Measurements from ENCODE around the gene ARMC2.
"Not testable (repeated sequence)": the region's sequence is repeated elsewhere in the genome, so short reads cannot be mapped to it uniquely, and the experiment has no call there.

The ARMC2 gene, protein sequence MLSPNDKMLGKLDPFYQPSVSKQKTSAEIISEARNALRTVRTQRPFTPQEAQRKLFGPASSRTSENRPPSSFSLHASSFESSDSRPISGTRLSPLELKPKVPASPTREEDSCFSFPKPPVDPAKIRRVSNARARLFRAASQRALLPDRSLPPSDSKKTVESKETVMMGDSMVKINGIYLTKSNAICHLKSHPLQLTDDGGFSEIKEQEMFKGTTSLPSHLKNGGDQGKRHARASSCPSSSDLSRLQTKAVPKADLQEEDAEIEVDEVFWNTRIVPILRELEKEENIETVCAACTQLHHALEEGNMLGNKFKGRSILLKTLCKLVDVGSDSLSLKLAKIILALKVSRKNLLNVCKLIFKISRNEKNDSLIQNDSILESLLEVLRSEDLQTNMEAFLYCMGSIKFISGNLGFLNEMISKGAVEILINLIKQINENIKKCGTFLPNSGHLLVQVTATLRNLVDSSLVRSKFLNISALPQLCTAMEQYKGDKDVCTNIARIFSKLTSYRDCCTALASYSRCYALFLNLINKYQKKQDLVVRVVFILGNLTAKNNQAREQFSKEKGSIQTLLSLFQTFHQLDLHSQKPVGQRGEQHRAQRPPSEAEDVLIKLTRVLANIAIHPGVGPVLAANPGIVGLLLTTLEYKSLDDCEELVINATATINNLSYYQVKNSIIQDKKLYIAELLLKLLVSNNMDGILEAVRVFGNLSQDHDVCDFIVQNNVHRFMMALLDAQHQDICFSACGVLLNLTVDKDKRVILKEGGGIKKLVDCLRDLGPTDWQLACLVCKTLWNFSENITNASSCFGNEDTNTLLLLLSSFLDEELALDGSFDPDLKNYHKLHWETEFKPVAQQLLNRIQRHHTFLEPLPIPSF

DNA sequence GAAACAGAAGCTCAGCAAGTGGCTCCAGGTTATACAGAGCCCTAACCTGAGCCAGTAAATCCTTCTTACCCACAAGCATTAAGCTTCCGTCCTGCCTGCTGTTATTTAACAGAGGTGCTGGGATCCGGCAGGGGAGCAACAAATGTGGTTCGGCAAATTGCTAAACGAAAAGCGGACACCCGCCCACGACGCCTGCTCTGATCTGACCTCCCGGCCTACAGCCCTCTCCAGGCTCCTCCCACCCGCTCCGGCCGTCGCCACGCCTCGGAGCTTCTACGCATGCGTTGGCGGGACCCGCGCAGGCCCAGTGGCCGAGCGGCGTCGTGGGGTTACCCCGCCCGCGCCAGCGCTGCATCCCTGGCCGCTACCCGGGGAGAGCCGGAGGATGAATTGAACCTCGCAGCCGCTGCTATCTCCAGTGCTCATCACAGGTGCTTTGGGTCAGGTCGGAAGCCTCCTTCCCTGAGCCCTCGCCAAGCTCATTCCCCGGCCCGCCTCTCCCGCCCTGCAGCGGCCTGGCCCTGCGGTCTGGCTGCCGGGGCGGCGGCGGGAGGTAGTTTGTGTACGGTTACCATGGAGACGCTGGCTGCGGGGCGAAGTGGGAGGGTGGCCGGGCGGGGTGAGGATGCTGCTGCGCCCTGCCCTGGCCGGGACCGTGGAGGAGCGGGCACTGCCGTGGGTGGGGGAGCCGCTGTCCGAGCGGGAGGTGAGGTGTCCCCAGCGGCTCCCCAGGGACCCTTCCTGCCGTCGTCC lies at the start of gene ARMC2:
Gene ARMC2 (plus strand): TSS at position 307 of the 753 bp plus-strand sequence. CDS start 5,846 bp downstream, outside the sequence.
- DNase-seq, result peak; percentile 86

DNA sequence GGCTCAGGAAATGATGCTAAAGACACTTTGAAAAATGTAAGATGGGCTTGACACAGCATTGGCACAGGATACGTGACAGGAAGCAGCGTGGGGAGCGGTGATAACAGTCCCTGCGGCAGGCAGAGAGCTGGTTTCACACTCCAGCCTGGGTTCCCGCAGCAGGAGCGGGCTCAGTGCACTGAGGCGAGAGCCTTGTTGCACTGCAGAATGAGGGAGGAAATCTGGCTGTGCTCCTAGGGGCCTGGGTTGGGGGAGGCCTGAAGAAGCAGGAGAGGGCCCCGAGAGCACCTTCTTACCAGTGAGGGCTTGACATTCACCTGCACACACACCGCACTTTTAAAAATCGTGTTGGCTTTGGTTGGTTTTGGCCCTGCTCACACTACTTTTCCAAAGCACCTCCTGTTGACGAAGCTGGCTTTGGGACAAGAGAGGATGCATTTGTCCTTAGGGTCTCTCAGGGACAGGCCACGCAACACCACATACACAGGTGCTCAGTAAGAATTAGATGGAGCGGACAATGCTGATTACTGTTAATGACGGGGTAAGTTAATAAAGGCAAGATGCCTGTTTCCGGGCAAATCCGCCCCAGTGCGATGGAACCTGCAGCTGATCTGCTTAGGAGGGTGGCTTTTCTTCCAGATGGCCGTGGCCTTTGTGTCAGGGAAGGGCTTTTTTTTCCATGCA lies 49.4 kb upstream of the ARMC2 start:
- peak; percentile 38 for DNase-seq

DNA sequence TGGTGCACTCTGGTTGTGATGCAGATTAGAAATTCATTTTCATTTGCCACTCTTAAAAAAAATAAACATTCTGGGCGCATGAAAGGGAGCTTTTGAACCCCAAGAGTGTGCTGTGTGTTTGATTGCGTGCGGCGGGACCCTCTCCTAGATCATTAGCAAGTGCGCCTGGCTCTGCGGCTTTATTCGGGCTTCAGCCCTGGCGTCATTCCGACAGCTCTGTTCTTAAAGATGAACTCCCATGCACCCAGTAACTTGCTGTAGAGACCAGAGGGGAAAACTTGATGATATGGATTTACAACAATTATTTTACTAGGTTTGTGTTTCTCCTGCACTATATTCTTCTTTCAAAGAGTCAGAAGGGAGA lies 48.9 kb upstream of the ARMC2 start:
- no peak for DNase-seq

DNA sequence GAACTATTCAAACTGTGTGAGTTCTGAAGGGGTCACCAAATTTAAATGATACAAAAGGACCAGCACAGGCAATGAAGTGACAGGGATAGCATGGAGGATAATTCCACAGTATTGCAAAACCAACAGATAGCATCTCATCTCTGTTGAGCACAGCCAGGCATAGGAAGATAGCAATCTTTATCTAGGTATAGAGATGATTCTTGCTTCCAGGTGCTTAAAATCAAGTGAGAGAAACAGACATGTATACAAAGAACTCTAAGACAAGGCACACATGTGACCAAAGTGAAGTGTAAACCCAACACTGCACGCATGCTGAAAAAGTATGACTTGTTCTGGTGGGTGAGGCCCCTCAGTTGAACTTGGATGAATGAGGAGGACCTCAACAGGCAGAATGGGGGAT lies 48.4 kb upstream of the ARMC2 start:
- no peak for DNase-seq

DNA sequence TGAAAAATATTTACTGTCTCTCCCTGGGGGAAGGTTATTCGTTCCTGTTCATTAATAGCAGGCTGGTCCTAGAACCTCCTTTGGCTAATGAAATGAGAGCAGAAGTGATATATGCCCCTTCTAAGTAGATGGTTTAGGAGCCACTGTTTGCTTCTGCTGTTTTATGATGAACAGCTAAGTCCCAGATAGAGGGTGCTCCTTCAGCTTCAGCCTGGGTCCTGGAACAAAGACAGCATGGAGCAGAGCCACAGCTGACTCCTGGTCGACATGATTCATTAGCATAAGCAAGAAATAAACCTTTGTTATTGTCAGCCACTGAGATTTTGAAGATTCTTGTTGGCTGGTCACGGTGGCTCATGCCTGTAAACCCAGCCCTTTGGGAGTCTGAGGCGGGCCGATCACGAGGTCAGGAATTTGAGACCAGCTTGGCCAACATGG lies 47.8 kb upstream of the ARMC2 start:
- no peak for DNase-seq

DNA sequence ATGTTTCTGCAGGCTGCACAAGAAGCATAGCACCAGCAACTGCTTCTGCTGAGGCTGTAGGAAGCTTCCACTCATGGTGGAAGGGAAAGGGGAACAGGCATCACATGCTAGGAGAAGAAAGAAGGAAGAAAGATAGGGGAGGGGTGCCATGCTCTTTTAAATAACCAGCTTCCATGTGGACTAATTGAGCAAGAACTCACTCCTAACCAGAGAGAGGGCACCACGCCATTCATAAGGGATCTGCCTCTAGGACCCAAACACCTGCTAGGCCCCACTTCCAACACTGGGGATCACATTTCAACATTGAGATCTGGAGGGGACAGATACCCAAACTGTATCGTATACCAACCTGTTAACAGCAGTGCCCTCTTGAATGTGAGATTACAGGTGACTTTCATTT lies 46.9 kb upstream of the ARMC2 start:
- no peak for DNase-seq

DNA sequence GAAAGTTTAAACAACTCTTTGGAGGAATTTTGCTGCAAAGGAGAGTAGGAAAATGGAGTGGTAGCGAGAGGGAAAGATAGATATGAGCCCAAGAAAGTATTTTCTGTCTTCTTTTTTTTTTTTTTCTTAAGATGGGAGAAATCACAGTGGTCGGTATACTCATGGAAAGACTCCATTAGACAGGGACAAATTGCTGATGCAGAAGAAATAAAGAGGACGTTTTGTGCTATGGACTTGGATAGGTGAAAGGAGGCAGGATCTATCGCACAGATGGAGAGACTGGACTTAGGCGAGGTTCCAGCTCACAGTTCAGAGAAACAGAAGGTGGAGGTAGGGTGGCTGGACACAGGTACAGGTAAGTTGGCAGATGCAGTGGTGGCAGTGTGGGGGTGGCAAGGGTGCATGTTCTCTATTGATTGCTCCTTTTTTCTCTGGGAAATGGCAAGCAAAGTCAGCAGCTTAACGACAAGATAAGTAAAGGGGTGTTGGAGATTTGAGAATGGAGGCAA lies 44.2 kb upstream of the ARMC2 start:
- DNase-seq, result no peak

DNA sequence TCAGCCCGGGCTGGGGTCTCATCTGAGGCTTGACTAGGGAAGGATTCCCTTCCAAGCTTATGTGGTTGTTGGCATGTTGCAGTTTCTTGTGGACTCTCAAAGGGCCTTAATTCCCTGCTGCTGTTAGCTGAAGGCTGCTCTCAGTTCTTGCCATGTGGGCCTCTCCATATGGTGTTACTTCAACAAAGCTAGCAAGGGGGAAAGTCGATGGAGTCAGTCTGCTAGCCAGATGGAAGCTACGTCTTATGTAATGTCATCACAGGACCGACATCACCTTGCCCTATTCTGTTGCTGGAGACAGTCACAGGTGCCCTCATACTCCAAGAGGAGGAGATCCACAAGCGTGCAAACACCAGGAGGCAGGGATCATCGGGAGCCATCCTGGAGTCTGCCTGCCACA lies 43.3 kb upstream of the ARMC2 start:
- DNase-seq, result no peak

DNA sequence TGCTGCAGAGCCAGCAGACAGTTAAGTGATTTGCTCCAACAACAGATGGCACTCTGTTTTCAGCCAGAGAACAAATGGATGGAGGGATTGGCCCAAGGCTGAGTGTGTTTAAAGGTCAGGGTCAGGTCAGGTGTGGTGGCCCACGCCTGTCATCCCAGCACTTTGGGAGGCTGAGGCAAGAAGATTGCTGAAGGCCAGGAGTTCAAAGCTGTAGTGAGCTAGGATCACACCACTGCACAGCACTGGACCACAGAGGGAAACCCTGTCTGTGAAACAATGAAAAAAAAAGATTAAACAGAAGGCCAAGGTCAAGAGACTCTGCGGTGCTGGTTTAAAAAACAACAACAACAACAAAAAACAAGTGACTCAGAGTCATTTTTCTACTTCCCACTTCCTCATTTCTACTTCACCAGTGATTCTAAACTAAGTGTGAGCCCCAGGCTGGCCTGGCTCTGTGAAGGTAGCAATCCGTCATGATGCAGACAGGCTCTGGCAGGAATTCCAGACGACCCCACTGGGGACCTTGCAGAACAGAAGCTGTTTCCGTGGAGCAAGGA lies 42.5 kb upstream of the ARMC2 start:
- DNase-seq, result no peak

DNA sequence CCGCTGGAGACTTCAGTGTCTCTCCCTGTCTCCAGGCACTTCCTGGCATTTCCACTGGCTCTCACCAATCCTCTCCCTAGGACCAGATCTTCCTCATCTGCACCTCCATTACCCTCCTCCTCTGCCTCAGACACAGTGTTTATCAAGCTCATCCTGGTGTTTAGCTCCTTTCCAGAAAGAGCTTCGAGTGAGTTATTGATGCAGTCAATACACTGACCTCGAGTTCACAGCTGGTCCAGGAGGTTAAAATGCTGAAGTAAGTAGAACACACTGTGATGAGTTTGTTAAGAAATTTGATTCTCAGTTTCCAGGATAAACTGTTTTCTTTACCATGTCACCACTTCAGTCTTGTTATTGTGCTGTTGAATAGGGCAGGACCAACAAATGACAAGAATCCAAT lies 42.1 kb upstream of the ARMC2 start:
- DNase-seq, result no peak

DNA sequence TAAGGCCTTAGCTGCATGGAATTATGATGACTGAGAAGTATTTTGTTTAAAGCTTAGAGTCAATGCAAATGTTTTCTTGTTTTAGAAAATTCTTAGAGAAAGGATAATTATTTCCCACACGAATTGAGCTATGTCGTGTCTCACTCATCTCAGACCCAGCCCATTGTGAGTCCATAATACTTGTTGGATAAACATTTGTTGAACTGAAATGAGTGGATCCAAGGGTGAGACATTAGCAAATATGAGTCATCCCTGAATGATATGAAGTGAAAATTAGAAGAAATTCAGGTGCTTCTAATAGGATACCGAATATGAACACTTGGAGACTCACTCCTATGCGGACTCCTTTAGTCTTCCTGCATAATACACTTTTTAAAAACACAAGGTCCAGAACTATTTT lies 41.6 kb upstream of the ARMC2 start:
- DNase-seq, result no peak

DNA sequence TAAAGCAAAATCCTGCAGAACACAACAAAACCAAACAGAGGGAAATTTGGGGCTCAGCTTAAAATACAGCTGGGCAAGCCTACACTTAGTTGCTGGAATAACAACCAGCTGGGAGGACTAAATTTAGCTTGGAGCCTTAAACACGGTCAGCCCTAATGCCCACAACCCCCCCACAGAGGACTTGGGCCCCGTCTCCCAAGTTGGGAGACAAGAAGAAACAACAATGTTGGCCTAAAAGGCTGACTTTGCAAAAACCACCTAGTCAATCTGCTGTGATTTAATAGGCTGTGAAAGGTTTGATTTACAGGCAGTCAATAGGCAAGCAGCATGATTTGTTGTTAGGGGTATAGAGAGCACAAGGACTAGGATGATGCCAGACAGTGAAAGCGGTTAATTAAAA lies 40.3 kb upstream of the ARMC2 start:
- DNase-seq, result no peak

DNA sequence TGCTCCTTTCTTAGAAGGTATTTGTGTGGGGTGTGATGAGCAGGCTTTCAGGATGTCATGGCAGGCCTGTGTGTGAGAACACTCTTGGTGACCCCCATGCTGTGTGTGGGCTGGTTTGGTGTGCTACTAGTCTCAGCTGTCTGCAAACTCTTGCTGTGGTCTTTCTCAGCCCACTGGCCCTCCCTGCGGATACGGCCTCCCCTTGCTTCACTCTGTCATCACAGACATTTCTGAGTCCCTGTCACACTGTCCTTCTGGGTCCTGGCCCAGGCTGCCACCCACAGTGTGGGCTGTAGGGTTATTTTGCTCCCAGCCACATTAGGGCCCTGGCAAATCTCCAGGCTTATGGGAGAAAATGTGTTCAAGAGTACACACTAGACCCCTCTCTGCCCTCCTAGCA lies 39.0 kb upstream of the ARMC2 start:
- DNase-seq, result no peak

DNA sequence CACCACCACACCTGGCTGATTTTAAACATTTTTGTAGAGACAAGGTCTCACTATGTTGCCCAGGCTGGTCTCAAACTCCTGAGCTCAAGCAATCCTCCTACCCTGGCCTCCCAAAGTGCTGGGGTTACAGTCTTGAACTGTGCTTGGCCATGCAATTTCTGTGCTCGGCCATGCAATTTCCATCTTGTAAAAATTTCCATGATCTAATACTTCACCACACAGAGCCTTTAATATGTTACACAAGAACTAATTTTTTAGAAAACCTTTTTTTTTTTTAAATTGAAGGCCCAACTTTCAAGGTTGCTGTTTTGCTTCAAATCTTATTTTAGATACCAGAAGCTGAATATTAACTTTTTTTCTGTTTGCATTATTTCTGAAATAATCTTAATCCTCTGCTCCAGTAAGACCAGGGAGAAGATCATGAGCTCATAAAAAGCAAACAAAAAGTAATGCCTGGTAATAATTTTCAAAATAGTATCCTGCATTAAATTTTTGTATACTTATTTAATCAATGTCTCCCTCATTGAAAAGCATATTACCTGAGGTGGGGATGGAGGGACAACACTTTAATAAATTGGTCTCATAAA lies 38.1 kb upstream of the ARMC2 start:
- DNase-seq, result no peak

DNA sequence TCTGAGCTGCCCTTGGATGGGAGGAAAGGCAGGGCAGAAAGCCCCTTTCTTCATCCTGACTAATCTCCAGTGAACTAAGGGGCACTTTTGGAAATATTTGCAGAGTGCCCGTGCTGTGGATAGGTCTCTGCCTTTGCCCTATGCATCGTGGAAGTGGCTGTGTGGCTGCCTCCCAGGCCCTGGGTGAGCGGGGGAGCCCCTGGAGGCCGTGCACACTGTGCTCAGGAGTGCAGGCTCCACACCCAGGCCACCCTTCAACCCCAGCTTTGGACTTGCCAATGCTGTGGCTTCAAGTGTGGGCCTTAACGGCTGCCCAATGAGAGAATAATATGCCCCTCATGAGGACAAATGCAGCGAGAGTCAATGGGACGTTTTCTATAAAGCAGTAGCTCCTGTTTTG lies 36.7 kb upstream of the ARMC2 start:
- no peak for DNase-seq

DNA sequence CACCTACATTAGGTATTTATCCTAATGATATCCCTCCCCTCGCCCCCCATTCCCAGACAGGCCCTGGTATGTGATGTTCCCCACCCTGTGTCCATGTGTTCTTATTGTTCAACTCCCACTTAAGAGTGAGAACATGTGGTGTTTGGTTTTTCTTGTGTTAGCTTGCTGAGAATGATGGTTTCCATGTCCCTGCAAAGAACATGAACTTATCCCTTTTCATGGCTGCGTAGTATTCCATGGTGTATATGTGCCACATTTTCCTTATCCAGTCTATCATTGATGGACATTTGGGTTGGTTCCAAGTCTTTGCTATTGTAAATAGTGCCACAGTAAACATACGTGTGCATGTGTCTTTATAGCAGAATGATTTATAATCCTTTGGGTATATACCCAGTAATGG lies 35.0 kb upstream of the ARMC2 start:
- DNase-seq, result not testable (repeated sequence)

DNA sequence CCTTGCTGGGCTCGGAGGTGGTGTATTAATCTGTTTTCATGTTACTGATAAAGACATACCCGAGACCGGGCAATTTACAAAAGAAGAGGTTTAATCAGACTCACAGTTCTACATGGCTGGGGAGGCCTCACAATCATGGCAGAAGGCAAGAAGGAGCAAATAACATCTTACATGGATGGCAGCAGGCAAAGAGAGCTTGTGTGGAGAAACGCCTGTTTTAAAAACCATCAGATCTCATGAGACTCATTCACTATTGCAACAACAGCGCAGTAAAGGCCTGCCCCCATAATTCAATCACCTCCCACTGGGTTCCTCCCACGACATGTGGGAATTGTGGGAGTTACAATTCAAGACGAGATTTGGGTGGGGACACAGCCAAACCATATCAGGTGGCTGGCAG lies 30.9 kb upstream of the ARMC2 start:
- DNase-seq, result not testable (repeated sequence)

DNA sequence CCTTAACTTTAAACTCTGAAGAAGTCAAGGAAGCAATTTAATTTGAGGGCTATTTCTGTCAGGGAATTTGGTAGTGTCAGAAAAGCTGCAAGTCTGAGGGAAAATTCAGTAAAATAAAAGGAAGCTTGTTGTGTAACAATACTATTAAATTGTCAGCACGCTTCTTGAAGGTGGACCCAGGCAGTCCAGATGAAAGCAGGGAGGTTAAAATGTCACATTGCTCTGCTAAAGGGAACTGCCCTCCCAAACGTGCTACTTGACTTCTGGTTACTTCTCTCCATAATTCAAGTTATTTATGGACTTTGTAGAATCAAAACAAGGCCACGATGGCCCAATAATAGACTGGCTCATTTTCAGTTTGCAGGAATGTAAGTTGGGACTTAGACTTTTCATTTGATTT lies 28.2 kb upstream of the ARMC2 start:
- DNase-seq, result no peak

DNA sequence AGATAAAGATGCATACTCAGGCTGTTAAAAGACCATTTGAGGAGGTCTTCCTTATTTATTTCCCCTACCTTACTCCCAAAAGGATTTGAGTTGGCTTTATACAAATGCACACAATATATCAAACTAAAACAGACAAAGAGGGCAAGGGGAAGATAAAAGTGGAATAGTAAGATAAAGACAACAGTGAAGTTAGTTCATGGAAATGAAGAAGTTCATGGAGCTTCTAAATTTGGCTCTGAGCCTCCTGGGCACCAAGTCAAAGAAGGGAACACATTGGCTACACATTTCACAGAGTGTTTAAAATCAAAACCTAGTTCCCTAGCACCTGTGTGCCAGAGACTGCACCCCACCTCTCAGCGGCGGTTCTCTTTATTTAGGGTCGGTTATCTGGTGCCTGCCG lies 25.8 kb upstream of the ARMC2 start:
- DNase-seq, result no peak

DNA sequence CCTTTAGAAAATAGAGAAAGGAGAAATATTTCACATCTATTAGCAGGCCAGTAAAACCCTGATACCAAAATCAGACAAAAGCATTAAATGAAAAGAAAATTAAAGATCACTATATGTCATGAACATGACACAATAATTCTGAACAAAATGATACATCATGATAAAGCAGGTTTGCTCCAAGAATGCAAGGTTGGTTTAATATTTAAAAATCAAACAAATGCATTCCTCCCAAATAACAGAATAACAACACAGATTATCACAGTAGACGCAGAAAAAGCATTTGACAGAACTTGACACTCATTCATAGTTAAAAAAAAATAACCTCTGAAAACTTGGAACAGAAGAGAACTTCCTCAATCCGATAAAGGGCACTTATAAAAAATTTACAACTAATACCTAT lies 22.9 kb upstream of the ARMC2 start:
- DNase-seq, result no peak

DNA sequence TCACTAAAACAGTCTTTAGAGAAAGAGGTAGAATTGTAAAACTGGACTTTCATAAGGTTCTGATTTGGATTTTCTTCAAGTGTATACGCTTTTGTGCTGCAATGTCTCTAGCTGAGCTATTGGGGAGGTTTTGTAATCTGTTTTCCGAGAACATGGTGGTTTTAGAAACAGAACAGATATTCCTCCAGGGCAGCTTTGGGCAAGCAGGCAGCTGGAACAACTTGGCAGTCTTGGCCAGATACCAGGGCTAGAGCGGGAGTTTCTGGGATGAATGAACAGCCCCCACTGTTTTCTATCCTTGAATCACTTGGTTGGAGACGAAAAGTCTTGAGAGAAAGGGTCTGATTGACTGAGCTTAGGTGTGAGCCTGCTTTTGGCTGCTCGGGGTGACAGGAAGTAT lies 17.1 kb upstream of the ARMC2 start:
- DNase-seq, result no peak

DNA sequence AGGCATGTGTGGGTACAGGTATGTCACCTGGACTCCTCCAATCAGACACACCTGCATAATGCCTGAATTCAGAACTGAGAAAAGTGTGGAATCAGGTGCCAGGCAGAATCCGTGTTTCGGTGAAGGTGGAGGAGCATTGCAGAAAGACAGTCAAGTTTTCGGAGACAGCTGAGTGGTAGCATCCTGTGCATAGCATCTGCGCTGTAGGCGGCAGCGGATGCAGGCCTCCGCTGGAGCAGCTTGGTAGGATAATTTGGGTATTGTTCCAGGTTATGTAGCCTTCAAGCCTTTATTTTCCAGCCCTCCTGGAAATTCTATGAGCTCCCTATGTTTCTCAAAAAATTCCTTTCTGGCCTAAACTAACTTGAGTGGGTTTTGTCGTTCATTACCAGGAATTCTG lies 15.5 kb upstream of the ARMC2 start:
- DNase-seq, result no peak

All from stimulated activated CD4-positive, alpha-beta T cell treated with anti-CD3 and anti-CD28 coated beads, Interleukin-4, amount 100 ng/mL, for 1 hour (primary cell).